Loucy (cell line): ENCODE results near the gene STAT5B.

Experiments used
- H2AFZ ChIP-seq: fragments of 200-600 bp; sonication (generic); 2 replicates; pipeline ENCODE4 v1.6.0; 2016; ENCODE audit warnings: antibody characterized with exemption, mild to moderate bottlenecking, low read length, moderate library complexity
- H3F3A ChIP-seq: fragments of 200-600 bp; 2 replicates; pipeline ENCODE4 v1.6.0; 2016; ENCODE audit warnings: antibody characterized with exemption, low read depth, mild to moderate bottlenecking
- H3K27me3 ChIP-seq: fragments of 200-600 bp; sonication (generic); 2 replicates; pipeline ENCODE4 v1.6.1; 2014; ENCODE audit warnings: low read length, mild to moderate bottlenecking; ENCODE audit not compliant: insufficient read depth, poor library complexity, severe bottlenecking
- H3K36me3 ChIP-seq: fragments of 200-600 bp; sonication (generic); 2 replicates; pipeline ENCODE4 v1.6.1; 2016; ENCODE audit warnings: low read length; ENCODE audit not compliant: insufficient read depth
- H3K4me1 ChIP-seq: fragments of 200-600 bp; sonication (generic); 2 replicates; pipeline ENCODE4 v1.5.1; 2014; ENCODE audit warnings: low read length, mild to moderate bottlenecking; ENCODE audit not compliant: insufficient read depth, poor library complexity, severe bottlenecking
- H3K4me2 ChIP-seq: fragments of 200-600 bp; sonication (generic); 2 replicates; pipeline ENCODE4 v1.6.0; 2014; ENCODE audit warnings: antibody characterized with exemption, low read length, low read depth, mild to moderate bottlenecking; ENCODE audit not compliant: poor library complexity, severe bottlenecking
- H3K4me3 ChIP-seq: fragments of 200-600 bp; sonication (generic); 2 replicates; pipeline ENCODE4 v1.5.1; 2014; ENCODE audit warnings: low read length, mild to moderate bottlenecking, mixed read lengths; ENCODE audit not compliant: poor library complexity, severe bottlenecking
- H3K79me2 ChIP-seq: fragments of 200-600 bp; sonication (generic); 2 replicates; pipeline ENCODE4 v1.6.1; 2014; ENCODE audit warnings: low read length; ENCODE audit not compliant: insufficient read depth
- H3K9ac ChIP-seq: fragments of 200-600 bp; sonication (generic); 2 replicates; pipeline ENCODE4 v1.6.0; 2014; ENCODE audit warnings: mild to moderate bottlenecking, low read depth, low read length, moderate library complexity; ENCODE audit not compliant: poor library complexity, severe bottlenecking
- H3K9me2 ChIP-seq: fragments of 200-600 bp; sonication (generic); replicated peaks from 2 replicates; pipeline ENCODE4 v1.6.1; 2016; ENCODE audit warnings: low read depth, low read length, mixed read lengths
- H3K9me3 ChIP-seq: fragments of 200-600 bp; sonication (generic); 2 replicates; pipeline ENCODE4 v1.6.1; 2014; ENCODE audit warnings: mild to moderate bottlenecking, antibody characterized with exemption, low read length, low read depth; ENCODE audit not compliant: insufficient read depth
- H4K20me1 ChIP-seq: fragments of 200-600 bp; sonication (generic); 2 replicates; pipeline ENCODE4 v1.6.0; 2014; ENCODE audit warnings: antibody characterized with exemption, low read length, mild to moderate bottlenecking; ENCODE audit not compliant: insufficient read depth, poor library complexity, severe bottlenecking
- EZH2phosphoT487 ChIP-seq: fragments of 200-600 bp; IDR thresholded peaks from 2 replicates; pipeline ENCODE4 v1.6.1; 2018; ENCODE audit warnings: antibody characterized with exemption, mild to moderate bottlenecking, moderate library complexity, borderline replicate concordance
- TF ChIP-seq, protein P1 (sequence below): fragments of 200-600 bp; sonication (generic); conservative IDR thresholded peaks from 2 replicates; pipeline ENCODE4 v1.5.1; 2014; ENCODE audit warnings: mild to moderate bottlenecking, antibody characterized with exemption, low read length

The STAT5B gene

GRCh38 chr17:42201458-42201772 lies 74.8 kb downstream of the STAT5B start:
- H3K9me3 ChIP-seq = no peaks in the 10 kb centered on the region
- no peak overlapping the region for H3K4me2 ChIP-seq
- H3K9me2 ChIP-seq = no peaks in the 10 kb centered on the region
- H4K20me1 ChIP-seq = no peaks in the 10 kb centered on the region
- H3K4me3 ChIP-seq = no peak overlapping the region
- H3F3A ChIP-seq = no peaks in the 10 kb centered on the region
- H3K4me1 ChIP-seq = no peaks in the 10 kb centered on the region
- no peaks in the 10 kb centered on the region for H3K27me3 ChIP-seq
- TF ChIP-seq, protein P1, sequence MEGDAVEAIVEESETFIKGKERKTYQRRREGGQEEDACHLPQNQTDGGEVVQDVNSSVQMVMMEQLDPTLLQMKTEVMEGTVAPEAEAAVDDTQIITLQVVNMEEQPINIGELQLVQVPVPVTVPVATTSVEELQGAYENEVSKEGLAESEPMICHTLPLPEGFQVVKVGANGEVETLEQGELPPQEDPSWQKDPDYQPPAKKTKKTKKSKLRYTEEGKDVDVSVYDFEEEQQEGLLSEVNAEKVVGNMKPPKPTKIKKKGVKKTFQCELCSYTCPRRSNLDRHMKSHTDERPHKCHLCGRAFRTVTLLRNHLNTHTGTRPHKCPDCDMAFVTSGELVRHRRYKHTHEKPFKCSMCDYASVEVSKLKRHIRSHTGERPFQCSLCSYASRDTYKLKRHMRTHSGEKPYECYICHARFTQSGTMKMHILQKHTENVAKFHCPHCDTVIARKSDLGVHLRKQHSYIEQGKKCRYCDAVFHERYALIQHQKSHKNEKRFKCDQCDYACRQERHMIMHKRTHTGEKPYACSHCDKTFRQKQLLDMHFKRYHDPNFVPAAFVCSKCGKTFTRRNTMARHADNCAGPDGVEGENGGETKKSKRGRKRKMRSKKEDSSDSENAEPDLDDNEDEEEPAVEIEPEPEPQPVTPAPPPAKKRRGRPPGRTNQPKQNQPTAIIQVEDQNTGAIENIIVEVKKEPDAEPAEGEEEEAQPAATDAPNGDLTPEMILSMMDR = no peak
- no peak for TF ChIP-seq EZH2phosphoT487
- no peak overlapping the region for H2AFZ ChIP-seq
- H3K36me3 ChIP-seq = peaks cover 59% of the 10 kb centered on the region; the same call in 1 of the 2 replicates
- H3K79me2 ChIP-seq = no peaks in the 10 kb centered on the region
- no peak overlapping the region for H3K9ac ChIP-seq

DNA sequence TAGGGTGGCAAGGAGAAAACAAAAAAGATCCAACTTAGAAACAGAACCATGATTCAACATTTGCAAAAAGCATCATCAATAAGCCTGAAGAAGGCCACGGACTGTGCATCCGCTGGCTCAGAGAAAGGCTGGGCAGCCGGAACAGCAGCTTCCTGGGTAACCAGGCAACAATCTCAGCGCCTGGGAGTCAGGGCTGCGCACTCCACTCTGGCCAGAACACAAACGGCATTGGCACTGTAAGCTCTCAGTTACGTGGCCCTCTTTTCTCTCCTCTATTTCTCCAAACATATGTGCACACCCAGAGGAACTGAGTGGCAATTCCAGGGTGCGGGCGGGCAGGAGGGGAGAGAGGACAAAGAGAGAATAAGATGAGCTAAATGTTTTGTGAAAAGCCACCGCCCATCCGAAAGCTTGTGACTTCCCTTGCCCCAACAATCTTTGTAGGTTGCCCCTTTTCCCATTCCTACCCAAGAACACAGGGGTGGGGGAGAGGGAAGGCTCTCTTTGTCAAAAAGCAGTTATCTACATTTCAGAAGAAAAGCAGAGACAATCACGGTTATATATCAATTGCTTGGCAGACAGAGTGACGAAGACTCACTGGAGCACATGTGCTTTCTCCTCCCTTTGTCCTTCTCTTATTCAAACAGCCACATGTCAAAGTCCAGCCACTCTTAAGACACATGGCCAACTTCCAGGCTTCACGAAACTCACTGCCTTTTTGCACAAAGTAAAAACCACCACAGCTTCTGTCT lies 75.3 kb downstream of the STAT5B start:
- TF ChIP-seq, protein P1 = no peak
- no peak for TF ChIP-seq EZH2phosphoT487
- no peaks in the 10 kb centered on the region for H3K4me1 ChIP-seq
- no peaks in the 10 kb centered on the region for H3K9me2 ChIP-seq
- no peak overlapping the region for H3K9ac ChIP-seq
- no peaks in the 10 kb centered on the region for H4K20me1 ChIP-seq
- no peak overlapping the region for H3K4me2 ChIP-seq
- H3K27me3 ChIP-seq = no peaks in the 10 kb centered on the region
- peaks cover 54% of the 10 kb centered on the region; the same call in 1 of the 2 replicates for H3K36me3 ChIP-seq
- H3K4me3 ChIP-seq = no peak overlapping the region
- no peaks in the 10 kb centered on the region for H3K9me3 ChIP-seq
- no peak overlapping the region for H2AFZ ChIP-seq
- no peaks in the 10 kb centered on the region for H3K79me2 ChIP-seq
- no peaks in the 10 kb centered on the region for H3F3A ChIP-seq

GRCh38 chr17:42199416-42200011 lies 76.7 kb downstream of the STAT5B start:
- no peak overlapping the region for H3K9ac ChIP-seq
- H3K79me2 ChIP-seq = no peaks in the 10 kb centered on the region
- H3K36me3 ChIP-seq = peaks cover 42% of the 10 kb centered on the region; the same call in 1 of the 2 replicates
- no peak for TF ChIP-seq EZH2phosphoT487
- TF ChIP-seq, protein P1 = no peak
- H4K20me1 ChIP-seq = no peaks in the 10 kb centered on the region
- no peak overlapping the region for H3K4me3 ChIP-seq
- H2AFZ ChIP-seq = no peak overlapping the region
- no peaks in the 10 kb centered on the region for H3K27me3 ChIP-seq
- H3K4me2 ChIP-seq = no peak overlapping the region
- no peaks in the 10 kb centered on the region for H3K9me2 ChIP-seq
- no peaks in the 10 kb centered on the region for H3K9me3 ChIP-seq
- no peaks in the 10 kb centered on the region for H3K4me1 ChIP-seq
- H3F3A ChIP-seq = no peaks in the 10 kb centered on the region
